Adipocyte (in vitro differentiated cells): ENCODE data around the gene CNTN5.

Experiments
- DNase-seq: peaks from one replicate; pipeline ENCODE4 v3.0.0-alpha.2; 2015; ENCODE audit warnings: low read depth
- H3K27me3 ChIP-seq: replicated peaks from 2 replicates; pipeline ENCODE4 v1.7.0; 2013; ENCODE audit warnings: mild to moderate bottlenecking, low read length, moderate library complexity; ENCODE audit not compliant: control insufficient read depth, insufficient read depth
- H3K36me3 ChIP-seq: 2 replicates; pipeline ENCODE4 v1.7.0; 2013; ENCODE audit warnings: low read length, mild to moderate bottlenecking, moderate library complexity; ENCODE audit not compliant: control insufficient read depth, insufficient read depth, severe bottlenecking
- H3K4me1 ChIP-seq: 2 replicates; pipeline ENCODE4 v1.7.0; 2013; ENCODE audit warnings: mild to moderate bottlenecking, low read length, moderate library complexity; ENCODE audit not compliant: control insufficient read depth, insufficient read depth
- H3K4me3 ChIP-seq: 2 replicates; pipeline ENCODE4 v1.7.0; 2013; ENCODE audit warnings: mild to moderate bottlenecking, low read length, moderate library complexity
- H3K9ac ChIP-seq: 2 replicates; pipeline ENCODE4 v1.7.0; 2013; ENCODE audit warnings: mild to moderate bottlenecking, low read length, moderate library complexity
- H3K9me3 ChIP-seq: 2 replicates; pipeline ENCODE4 v1.7.0; 2013; ENCODE audit warnings: mild to moderate bottlenecking, low read length, moderate library complexity; ENCODE audit not compliant: control insufficient read depth

The CNTN5 gene

DNA sequence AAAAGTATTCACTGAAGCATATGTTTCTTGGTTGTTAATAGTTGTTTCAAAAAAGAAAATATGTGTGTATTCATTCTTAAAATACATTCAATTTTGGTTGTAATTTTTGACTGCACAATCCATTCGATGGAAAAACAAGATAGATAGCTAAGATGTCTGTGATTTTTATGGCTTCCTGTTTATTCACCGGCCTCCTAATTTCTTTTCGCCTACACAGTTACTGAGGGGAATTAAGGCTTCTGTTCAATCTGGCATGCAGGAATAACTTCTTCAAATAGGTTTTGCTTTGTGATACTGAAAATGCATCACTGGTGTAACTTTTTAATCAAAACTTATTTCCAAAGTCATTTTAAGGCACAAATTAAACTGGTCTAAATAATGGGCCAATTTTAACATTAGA, 1375.5 kb downstream of the CNTN5 start:
- DNase-seq = no peak
- Histone ChIP-seq H3K36me3 (no peaks in the 10 kb centered on the region), H3K9me3 (peaks cover 14% of the 10 kb centered on the region), H3K9ac (no peak overlapping the region), H3K4me1 (no peaks in the 10 kb centered on the region), H3K4me3 (no peak overlapping the region), H3K27me3 (no peaks in the 10 kb centered on the region)

GRCh38 chr11:100397401-100397800, 1376.7 kb downstream of the CNTN5 start:
- no peaks in the 10 kb centered on the region for H3K36me3 ChIP-seq
- no peaks in the 10 kb centered on the region for H3K4me1 ChIP-seq
- no peak overlapping the region for H3K9ac ChIP-seq
- H3K27me3 ChIP-seq = no peaks in the 10 kb centered on the region
- peaks cover 15% of the 10 kb centered on the region for H3K9me3 ChIP-seq
- H3K4me3 ChIP-seq = no peak overlapping the region
- no peak for DNase-seq

DNA sequence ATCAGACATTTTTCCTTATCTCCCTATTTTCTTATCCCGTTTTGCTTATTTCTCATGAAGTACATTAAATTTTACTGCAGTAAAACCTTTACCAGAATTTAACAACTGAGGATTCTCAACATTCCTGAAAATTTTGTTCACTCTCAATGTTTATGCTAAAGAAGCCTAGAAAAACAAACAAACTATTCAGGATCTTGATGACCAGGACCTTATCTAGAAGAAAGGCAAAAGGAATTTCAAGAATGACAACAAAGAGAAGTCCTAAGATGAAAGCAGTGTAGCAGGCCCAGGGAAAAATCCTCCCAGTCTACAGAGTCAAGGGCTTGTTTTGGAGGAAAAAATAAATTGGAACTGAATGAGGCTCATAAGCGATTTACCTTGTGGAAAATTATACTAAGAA, 1383.1 kb downstream of the CNTN5 start:
- peaks cover 4% of the 10 kb centered on the region for H3K9me3 ChIP-seq
- DNase-seq = peak; percentile 36

DNA sequence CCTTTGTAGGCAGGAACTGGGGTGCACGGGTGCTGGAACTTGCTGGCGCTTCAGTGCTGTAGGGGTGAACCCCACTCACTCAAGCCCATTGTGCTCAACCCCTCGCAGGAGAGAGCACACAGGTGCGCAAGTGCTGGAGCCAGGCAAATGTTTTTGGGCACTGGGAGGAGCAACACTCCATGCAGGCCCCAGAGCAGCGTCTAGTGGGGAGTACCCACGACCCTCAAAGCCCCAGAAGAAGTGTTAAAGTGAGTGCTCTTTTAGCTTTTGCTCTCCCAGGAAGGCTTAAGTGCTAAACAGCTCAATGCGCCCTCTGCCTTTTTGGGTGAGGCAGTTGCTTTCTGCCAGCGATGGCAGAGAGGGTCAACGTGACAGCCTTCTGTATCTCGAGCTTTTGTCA, 1384.2 kb downstream of the CNTN5 start:
- no peaks in the 10 kb centered on the region for H3K36me3 ChIP-seq
- no peak overlapping the region for H3K4me3 ChIP-seq
- no peak overlapping the region for H3K9ac ChIP-seq
- H3K27me3 ChIP-seq = no peaks in the 10 kb centered on the region
- H3K4me1 ChIP-seq = no peaks in the 10 kb centered on the region
- no peak for DNase-seq
- H3K9me3 ChIP-seq = peaks cover 4% of the 10 kb centered on the region

More for the DNA sequence above, 1383.1 kb downstream of the CNTN5 start:
- H3K4me1 ChIP-seq = no peaks in the 10 kb centered on the region
- H3K36me3 ChIP-seq = no peaks in the 10 kb centered on the region
- no peak overlapping the region for H3K4me3 ChIP-seq
- H3K9ac ChIP-seq = no peak overlapping the region
- H3K27me3 ChIP-seq = no peaks in the 10 kb centered on the region
